Transverse colon (tissue), 3 donors: ENCODE data around the gene ZNF490.

Source experiments
- EP300 ChIP-seq: sonication (generic); formaldehyde crosslinking; IDR thresholded peaks from one replicate; pipeline ENCODE4 v1.6.1; 2017; ENCODE audit warnings: antibody characterized with exemption, low read depth
- TF ChIP-seq, protein P1 (sequence below), 5 experiments: fragments of 200-600 bp in 3 of 5; fragments of 450-650 bp in 2 of 5; sonication (generic) in 3 of 5; IDR thresholded peaks; 1 replicate in 2 of 5; 2 replicates in 3 of 5; pipeline ENCODE4 v1.5.1; 2016 to 2017; ENCODE audit warnings: antibody characterized with exemption in 5 of 5, inconsistent platforms in 3 of 5, mild to moderate bottlenecking in 2 of 5, moderate library complexity in 1 of 5

DNA sequence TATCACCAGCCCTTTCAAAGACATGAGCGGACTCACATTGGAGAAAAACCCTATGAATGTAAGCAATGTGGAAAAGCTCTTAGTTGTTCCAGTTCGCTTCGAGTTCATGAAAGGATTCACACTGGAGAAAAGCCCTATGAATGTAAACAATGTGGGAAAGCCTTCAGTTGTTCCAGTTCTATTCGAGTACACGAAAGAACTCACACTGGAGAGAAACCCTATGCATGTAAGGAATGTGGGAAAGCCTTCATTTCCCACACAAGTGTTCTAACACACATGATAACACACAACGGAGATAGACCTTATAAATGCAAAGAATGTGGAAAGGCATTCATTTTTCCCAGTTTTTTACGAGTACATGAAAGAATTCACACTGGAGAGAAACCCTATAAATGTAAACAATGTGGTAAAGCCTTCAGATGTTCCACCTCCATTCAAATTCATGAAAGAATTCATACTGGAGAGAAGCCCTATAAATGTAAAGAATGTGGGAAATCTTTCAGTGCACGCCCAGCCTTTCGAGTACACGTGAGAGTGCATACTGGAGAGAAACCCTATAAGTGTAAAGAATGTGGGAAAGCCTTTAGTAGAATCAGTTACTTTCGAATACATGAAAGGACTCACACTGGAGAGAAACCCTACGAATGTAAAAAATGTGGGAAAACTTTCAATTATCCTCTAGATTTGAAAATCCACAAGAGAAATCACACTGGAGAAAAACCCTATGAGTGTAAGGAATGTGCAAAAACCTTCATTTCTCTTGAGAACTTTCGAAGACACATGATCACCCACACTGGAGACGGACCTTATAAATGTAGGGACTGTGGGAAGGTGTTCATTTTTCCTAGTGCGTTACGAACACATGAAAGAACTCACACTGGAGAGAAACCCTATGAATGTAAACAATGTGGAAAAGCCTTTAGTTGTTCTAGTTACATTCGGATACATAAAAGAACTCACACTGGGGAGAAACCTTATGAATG lies 17.7 kb upstream of the ZNF490 start:
- no peak for TF ChIP-seq EP300
- TF ChIP-seq, protein P1, sequence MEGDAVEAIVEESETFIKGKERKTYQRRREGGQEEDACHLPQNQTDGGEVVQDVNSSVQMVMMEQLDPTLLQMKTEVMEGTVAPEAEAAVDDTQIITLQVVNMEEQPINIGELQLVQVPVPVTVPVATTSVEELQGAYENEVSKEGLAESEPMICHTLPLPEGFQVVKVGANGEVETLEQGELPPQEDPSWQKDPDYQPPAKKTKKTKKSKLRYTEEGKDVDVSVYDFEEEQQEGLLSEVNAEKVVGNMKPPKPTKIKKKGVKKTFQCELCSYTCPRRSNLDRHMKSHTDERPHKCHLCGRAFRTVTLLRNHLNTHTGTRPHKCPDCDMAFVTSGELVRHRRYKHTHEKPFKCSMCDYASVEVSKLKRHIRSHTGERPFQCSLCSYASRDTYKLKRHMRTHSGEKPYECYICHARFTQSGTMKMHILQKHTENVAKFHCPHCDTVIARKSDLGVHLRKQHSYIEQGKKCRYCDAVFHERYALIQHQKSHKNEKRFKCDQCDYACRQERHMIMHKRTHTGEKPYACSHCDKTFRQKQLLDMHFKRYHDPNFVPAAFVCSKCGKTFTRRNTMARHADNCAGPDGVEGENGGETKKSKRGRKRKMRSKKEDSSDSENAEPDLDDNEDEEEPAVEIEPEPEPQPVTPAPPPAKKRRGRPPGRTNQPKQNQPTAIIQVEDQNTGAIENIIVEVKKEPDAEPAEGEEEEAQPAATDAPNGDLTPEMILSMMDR (IDR thresholded peaks at IDR 0.05), result no peak
